OCI-LY7 (cell line): Measurements from ENCODE around the gene FBXO17. TPM values are rescaled to one million over a fixed set of nuclear protein-coding genes. Genes with fewer than 3 reads are reported as not detected.

Source experiments
- BruUV-seq: library from RNA; stranded (reverse); fragments of 400-500 nt; replicated peaks from 2 replicates; lab custom pipeline; 2021; lab: Mats Ljungman, UMichigan
- CTCF ChIA-PET: fragments of 300-600 bp; sonication (Branson Sonifier 250); formaldehyde crosslinking; loops from one replicate; lab custom pipeline; 2022; ENCODE audit warnings: antibody characterized with exemption; ENCODE audit not compliant: unreplicated experiment; lab: Charles Lee
- POLR2A ChIA-PET: fragments of 300-600 bp; sonication (Branson Sonifier 250); formaldehyde crosslinking; loops from one replicate; lab custom pipeline; 2022; ENCODE audit warnings: antibody characterized with exemption; lab: Charles Lee
- DNase-seq: peaks from one replicate; pipeline ENCODE4 v3.0.0-alpha.2; 2015; ENCODE audit warnings: low spot score
- H2AFZ ChIP-seq: fragments of 200-600 bp; sonication (generic), shearing (Covaris generic); 2 replicates; pipeline ENCODE4 v1.6.1; 2014; ENCODE audit warnings: mild to moderate bottlenecking, antibody characterized with exemption, low read length, moderate library complexity
- H3K27ac ChIP-seq: fragments of 200-600 bp; sonication (generic); 2 replicates; pipeline ENCODE4 v1.5.1; 2014; ENCODE audit warnings: mixed run types, low read depth, mild to moderate bottlenecking, moderate library complexity, low read length, inconsistent platforms; ENCODE audit not compliant: poor library complexity, severe bottlenecking
- H3K36me3 ChIP-seq: fragments of 200-600 bp; sonication (generic); 2 replicates; pipeline ENCODE4 v1.6.1; 2014; ENCODE audit warnings: mild to moderate bottlenecking, antibody characterized with exemption, low read length, moderate library complexity, mixed read lengths; ENCODE audit not compliant: insufficient read depth
- H3K4me1 ChIP-seq: fragments of 200-600 bp; sonication (generic); 2 replicates; pipeline ENCODE4 v1.5.1; 2014; ENCODE audit warnings: mild to moderate bottlenecking, low read length; ENCODE audit not compliant: insufficient read depth, poor library complexity, severe bottlenecking
- H3K4me2 ChIP-seq: fragments of 200-600 bp; sonication (generic); 2 replicates; pipeline ENCODE4 v1.6.1; 2014; ENCODE audit warnings: mild to moderate bottlenecking, low read length
- H3K4me3 ChIP-seq: fragments of 200-600 bp; sonication (generic); 2 replicates; pipeline ENCODE4 v1.5.1; 2014; ENCODE audit warnings: mild to moderate bottlenecking, low read depth, low read length; ENCODE audit not compliant: poor library complexity, severe bottlenecking
- H3K79me2 ChIP-seq: fragments of 200-600 bp; sonication (generic); 2 replicates; pipeline ENCODE4 v1.6.1; 2016; ENCODE audit warnings: low read depth, mild to moderate bottlenecking, low read length, moderate library complexity, mixed read lengths; ENCODE audit not compliant: insufficient read depth
- H3K9me2 ChIP-seq: fragments of 200-600 bp; sonication (generic); 2 replicates; pipeline ENCODE4 v1.6.1; 2016; ENCODE audit warnings: mild to moderate bottlenecking, low read length, mixed read lengths; ENCODE audit not compliant: insufficient read depth
- H3K9me3 ChIP-seq: fragments of 200-600 bp; sonication (generic); 2 replicates; pipeline ENCODE4 v1.6.1; 2014; ENCODE audit warnings: mild to moderate bottlenecking, mixed run types, low read length, mixed read lengths
- H4K20me1 ChIP-seq: fragments of 200-600 bp; sonication (generic); 2 replicates; pipeline ENCODE4 v1.6.1; 2014; ENCODE audit warnings: mild to moderate bottlenecking, antibody characterized with exemption, low read length, moderate library complexity, mixed read lengths; ENCODE audit not compliant: insufficient read depth
- EZH2phosphoT487 ChIP-seq: fragments of 200-600 bp; sonication (generic); IDR thresholded peaks from 2 replicates; pipeline ENCODE4 v1.6.1; 2018; ENCODE audit warnings: low read depth, borderline replicate concordance, mild to moderate bottlenecking, mixed run types, antibody characterized with exemption, low read length, moderate library complexity, mixed read lengths
- intact Hi-C: fragments of 100-400 bp; cut with micrococcal nuclease; formaldehyde crosslinking; loops from one replicate; pipeline ENCODE4 v1.10.0; 2022; ENCODE audit not compliant: unreplicated experiment
- total RNA-seq, 2 experiments: library from RNA; depleted of rRNA in 1 of 2; stranded (reverse); fragments of >200 nt in 1 of 2; shearing (Covaris generic) in 1 of 2; gene quantifications; 2 replicates each; pipeline ENCODE4 v1.2.3, GENCODE V29; 2014 to 2022
- TF ChIP-seq, protein P1 (sequence below): fragments of 200-600 bp; sonication (generic); conservative IDR thresholded peaks from 2 replicates; pipeline ENCODE4 v1.5.1; 2014; ENCODE audit warnings: mild to moderate bottlenecking, antibody characterized with exemption, low read length, moderate library complexity, mixed read lengths

Gene FBXO17
- total RNA-seq, 2 experiments from 2014 or later = not detected

DNA sequence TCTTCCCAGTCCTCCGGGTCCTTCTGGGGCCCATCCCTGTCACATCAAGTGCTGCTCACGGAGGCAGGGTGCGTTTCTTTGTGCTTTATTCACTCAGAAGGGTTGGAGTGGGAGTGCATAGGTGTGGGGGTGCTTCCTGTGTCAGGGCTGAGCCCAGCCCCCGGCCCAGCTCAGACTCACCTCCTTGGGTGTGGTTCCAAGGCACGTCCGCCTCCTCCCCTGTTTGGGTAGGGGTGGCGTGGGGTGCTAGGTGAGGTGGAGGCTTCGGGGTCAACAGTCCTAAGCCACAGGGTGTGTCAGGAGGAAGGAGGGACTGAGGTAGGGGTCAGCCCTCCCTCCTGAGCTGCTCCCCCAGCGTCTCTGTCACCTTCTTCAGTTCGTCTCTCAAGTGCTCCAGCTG lies 66.6 kb downstream of the FBXO17 start:
- ChIA-PET POLR2A (no interaction called here), CTCF (no interaction called here)
- H3K9me3 ChIP-seq = no peaks in the 10 kb centered on the region
- TF ChIP-seq EZH2phosphoT487 = no peak
- TF ChIP-seq, protein P1, sequence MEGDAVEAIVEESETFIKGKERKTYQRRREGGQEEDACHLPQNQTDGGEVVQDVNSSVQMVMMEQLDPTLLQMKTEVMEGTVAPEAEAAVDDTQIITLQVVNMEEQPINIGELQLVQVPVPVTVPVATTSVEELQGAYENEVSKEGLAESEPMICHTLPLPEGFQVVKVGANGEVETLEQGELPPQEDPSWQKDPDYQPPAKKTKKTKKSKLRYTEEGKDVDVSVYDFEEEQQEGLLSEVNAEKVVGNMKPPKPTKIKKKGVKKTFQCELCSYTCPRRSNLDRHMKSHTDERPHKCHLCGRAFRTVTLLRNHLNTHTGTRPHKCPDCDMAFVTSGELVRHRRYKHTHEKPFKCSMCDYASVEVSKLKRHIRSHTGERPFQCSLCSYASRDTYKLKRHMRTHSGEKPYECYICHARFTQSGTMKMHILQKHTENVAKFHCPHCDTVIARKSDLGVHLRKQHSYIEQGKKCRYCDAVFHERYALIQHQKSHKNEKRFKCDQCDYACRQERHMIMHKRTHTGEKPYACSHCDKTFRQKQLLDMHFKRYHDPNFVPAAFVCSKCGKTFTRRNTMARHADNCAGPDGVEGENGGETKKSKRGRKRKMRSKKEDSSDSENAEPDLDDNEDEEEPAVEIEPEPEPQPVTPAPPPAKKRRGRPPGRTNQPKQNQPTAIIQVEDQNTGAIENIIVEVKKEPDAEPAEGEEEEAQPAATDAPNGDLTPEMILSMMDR = no peak
- BruUV-seq = no TSS peak
- H3K79me2 ChIP-seq = no peaks in the 10 kb centered on the region
- intact Hi-C loops = no loop called here
- H3K9me2 ChIP-seq = no peaks in the 10 kb centered on the region
- no peak overlapping the region for H3K4me2 ChIP-seq
- no peak overlapping the region for H3K4me3 ChIP-seq
- DNase-seq = no peak
- no peak overlapping the region for H2AFZ ChIP-seq
- H4K20me1 ChIP-seq = no peaks in the 10 kb centered on the region
- no peaks in the 10 kb centered on the region for H3K4me1 ChIP-seq
- H3K27ac ChIP-seq = no peak overlapping the region
- peaks cover 26% of the 10 kb centered on the region for H3K36me3 ChIP-seq

DNA sequence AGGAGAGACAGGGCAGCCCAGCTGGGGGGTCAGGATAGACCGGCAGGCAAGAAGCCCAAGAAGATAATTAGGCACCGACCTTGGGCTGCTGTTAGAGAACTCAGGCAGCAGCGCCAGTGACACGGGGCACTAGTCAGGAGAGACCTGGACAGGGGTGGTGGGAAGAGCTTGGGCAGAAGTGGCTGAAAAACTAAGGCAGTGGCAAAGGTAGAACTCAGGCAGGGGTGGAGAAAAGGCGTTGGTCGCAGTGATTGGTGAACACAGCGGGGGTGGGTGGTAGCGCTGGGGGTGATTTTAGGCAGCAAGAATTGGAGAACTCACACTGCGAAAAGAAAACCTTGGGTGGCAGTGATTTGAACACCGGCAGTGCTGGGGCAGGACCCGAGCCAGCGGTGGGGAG lies 67.9 kb downstream of the FBXO17 start:
- peaks cover 26% of the 10 kb centered on the region for H3K36me3 ChIP-seq
- H3K4me3 ChIP-seq = no peak overlapping the region
- H3K4me1 ChIP-seq = no peaks in the 10 kb centered on the region
- H3K9me3 ChIP-seq = no peaks in the 10 kb centered on the region
- BruUV-seq = no TSS peak
- no peak overlapping the region for H3K4me2 ChIP-seq
- no peaks in the 10 kb centered on the region for H3K9me2 ChIP-seq
- H4K20me1 ChIP-seq = no peaks in the 10 kb centered on the region
- CTCF ChIA-PET = no interaction called here
- intact Hi-C loops = no loop called here
- H2AFZ ChIP-seq = no peak overlapping the region
- H3K79me2 ChIP-seq = no peaks in the 10 kb centered on the region
- no peak for DNase-seq
- POLR2A ChIA-PET = no interaction called here
- TF ChIP-seq, protein P1 = no peak
- TF ChIP-seq EZH2phosphoT487 = no peak
- H3K27ac ChIP-seq = no peak overlapping the region

DNA sequence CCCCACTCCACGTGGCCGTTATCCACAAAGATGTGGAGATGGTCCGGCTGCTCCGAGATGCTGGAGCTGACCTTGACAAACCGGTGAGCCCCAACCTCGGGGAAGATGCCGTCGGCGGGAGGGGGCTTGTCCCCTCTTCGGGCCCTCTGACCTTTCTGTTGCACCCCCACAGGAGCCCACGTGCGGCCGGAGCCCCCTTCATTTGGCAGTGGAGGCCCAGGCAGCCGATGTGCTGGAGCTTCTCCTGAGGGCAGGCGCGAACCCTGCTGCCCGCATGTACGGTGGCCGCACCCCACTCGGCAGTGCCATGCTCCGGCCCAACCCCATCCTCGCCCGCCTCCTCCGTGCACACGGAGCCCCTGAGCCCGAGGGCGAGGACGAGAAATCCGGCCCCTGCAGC lies 68.3 kb downstream of the FBXO17 start:
- no peak for DNase-seq
- intact Hi-C loops = no loop called here
- Histone ChIP-seq H3K4me1 (no peaks in the 10 kb centered on the region), H3K36me3 (peaks cover 26% of the 10 kb centered on the region), H4K20me1 (no peaks in the 10 kb centered on the region), H3K9me2 (no peaks in the 10 kb centered on the region), H3K79me2 (no peaks in the 10 kb centered on the region), H3K9me3 (no peaks in the 10 kb centered on the region), H3K4me3 (no peak overlapping the region), H2AFZ (no peak overlapping the region), H3K4me2 (no peak overlapping the region), H3K27ac (no peak overlapping the region)
- CTCF ChIA-PET = no interaction called here
- POLR2A ChIA-PET = no interaction called here
- TF ChIP-seq EZH2phosphoT487 = no peak
- TF ChIP-seq, protein P1 = no peak
- no TSS peak for BruUV-seq
